Measurements from ENCODE around the gene TGFBRAP1. TPM values are rescaled to one million over a fixed set of nuclear protein-coding genes. Genes with fewer than 3 reads are reported as not detected.

The TGFBRAP1 gene
- total RNA-seq, 1 experiment from 2014 or later: 19.3 TPM

- BruUV-seq (replicated peaks): no TSS peak
- Mint-ChIP-seq H3K36me3 (ENCODE audit: insufficient read depth, unreplicated experiment) (peaks cover 81% of the 10 kb centered on the region), H3K9me3 (ENCODE audit: unreplicated experiment) (no peaks in the 10 kb centered on the region), H3K27me3 (ENCODE audit: insufficient read depth, unreplicated experiment) (no peaks in the 10 kb centered on the region), H3K4me3 (ENCODE audit: unreplicated experiment) (no peak overlapping the region), H3K27ac (ENCODE audit: low read depth, unreplicated experiment) (no peak overlapping the region), H3K4me1 (ENCODE audit: insufficient read depth, unreplicated experiment) (peaks cover 5% of the 10 kb centered on the region)
- TF ChIP-seq, protein P1, sequence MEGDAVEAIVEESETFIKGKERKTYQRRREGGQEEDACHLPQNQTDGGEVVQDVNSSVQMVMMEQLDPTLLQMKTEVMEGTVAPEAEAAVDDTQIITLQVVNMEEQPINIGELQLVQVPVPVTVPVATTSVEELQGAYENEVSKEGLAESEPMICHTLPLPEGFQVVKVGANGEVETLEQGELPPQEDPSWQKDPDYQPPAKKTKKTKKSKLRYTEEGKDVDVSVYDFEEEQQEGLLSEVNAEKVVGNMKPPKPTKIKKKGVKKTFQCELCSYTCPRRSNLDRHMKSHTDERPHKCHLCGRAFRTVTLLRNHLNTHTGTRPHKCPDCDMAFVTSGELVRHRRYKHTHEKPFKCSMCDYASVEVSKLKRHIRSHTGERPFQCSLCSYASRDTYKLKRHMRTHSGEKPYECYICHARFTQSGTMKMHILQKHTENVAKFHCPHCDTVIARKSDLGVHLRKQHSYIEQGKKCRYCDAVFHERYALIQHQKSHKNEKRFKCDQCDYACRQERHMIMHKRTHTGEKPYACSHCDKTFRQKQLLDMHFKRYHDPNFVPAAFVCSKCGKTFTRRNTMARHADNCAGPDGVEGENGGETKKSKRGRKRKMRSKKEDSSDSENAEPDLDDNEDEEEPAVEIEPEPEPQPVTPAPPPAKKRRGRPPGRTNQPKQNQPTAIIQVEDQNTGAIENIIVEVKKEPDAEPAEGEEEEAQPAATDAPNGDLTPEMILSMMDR (IDR thresholded peaks at IDR 0.05; ENCODE audit: unreplicated experiment): no peak
- intact Hi-C loops (cut with micrococcal nuclease): loop anchor here (5.0 kb wide), 1 partner anchor 39 kb away; the partner anchor contains the start of gene FHL2
- ChIA-PET CTCF (interaction anchor here (0.8 kb wide), 1 partner anchor 14 kb away, joined by 5 read pairs; no protein-coding TSS in a partner anchor), POLR2A (interaction anchor here (0.7 to 0.8 kb wide), 2 partner anchors 21 to 167 kb away, joined by 3 to 4 read pairs; partner anchors contain the start of gene C2orf49)
- DNase-seq (ENCODE audit: unreplicated experiment): no peak
Observed at GRCh38 chr2:105358593-105358992, 29.1 kb upstream of the TGFBRAP1 start.

- BruUV-seq (replicated peaks): TSS peak; percentile 7
- peaks cover 5% of the 10 kb centered on the region for H3K4me1 Mint-ChIP-seq (ENCODE audit: insufficient read depth, unreplicated experiment)
Observed at GRCh38 chr2:105357122-105357521, 27.6 kb upstream of the TGFBRAP1 start.

DNA sequence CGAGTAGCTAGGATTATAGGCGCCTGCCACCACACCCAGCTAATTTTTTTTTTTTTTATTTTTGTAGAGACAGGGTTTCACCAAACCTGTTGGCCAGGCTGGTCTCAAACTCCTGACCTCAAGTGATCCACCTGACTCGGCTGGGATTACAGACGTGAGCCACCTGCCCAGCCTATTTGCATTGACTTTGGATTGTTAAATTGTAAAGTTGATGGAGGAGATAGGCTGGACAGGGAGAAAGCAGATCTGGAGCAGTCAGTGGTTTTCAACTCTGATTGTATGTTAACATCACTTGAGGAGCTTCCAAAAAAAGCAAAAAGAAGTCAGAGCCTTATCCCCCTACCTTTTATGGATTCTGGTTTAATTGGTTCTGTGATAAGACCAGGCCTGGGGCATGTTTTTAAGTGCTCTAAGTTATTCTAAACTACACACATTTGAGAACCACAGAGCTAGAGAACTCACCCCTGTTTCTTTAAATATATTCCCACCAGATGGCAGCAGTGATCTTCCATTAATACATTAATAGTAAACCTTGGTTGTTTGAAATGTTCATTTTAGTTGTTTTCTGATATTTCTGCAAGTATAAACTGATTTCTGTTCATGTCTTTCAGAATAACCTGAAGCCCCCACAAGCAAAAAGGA, 15.3 kb upstream of the TGFBRAP1 start:
- peak; percentile 58 for DNase-seq (ENCODE audit: unreplicated experiment)
- TF ChIP-seq, protein P1 (IDR thresholded peaks at IDR 0.05; ENCODE audit: unreplicated experiment): peak; percentile 44
- BruUV-seq (replicated peaks): no TSS peak
- H3K36me3 Mint-ChIP-seq (ENCODE audit: insufficient read depth, unreplicated experiment): peaks cover 87% of the 10 kb centered on the region
- ChIA-PET CTCF (interaction anchor here (0.6 to 7.0 kb wide), 25 partner anchors 11 to 279 kb away, joined by 3 to 81 read pairs (median 4); no protein-coding TSS in a partner anchor), POLR2A (interaction anchor here (0.6 to 1.1 kb wide), 4 partner anchors 16 to 465 kb away, joined by 3 to 4 read pairs (median 3); no protein-coding TSS in a partner anchor)
- H3K27me3 Mint-ChIP-seq (ENCODE audit: insufficient read depth, unreplicated experiment): no peaks in the 10 kb centered on the region
- intact Hi-C loops (cut with micrococcal nuclease): loop anchor here (1.0 kb wide), 1 partner anchor 176 kb away; no protein-coding TSS in a partner anchor
- no peak overlapping the region for H3K27ac Mint-ChIP-seq (ENCODE audit: low read depth, unreplicated experiment)
- peaks cover 6% of the 10 kb centered on the region for H3K4me1 Mint-ChIP-seq (ENCODE audit: insufficient read depth, unreplicated experiment)
- no peak overlapping the region for H3K4me3 Mint-ChIP-seq (ENCODE audit: unreplicated experiment)
- no peaks in the 10 kb centered on the region for H3K9me3 Mint-ChIP-seq (ENCODE audit: unreplicated experiment)

More at GRCh38 chr2:105357122-105357521, 27.6 kb upstream of the TGFBRAP1 start:
- no peak for DNase-seq (ENCODE audit: unreplicated experiment)
- TF ChIP-seq, protein P1 (IDR thresholded peaks at IDR 0.05; ENCODE audit: unreplicated experiment): no peak
- Mint-ChIP-seq H3K27ac (ENCODE audit: low read depth, unreplicated experiment) (no peak overlapping the region), H3K9me3 (ENCODE audit: unreplicated experiment) (no peaks in the 10 kb centered on the region), H3K36me3 (ENCODE audit: insufficient read depth, unreplicated experiment) (peaks cover 76% of the 10 kb centered on the region), H3K27me3 (ENCODE audit: insufficient read depth, unreplicated experiment) (no peaks in the 10 kb centered on the region), H3K4me3 (ENCODE audit: unreplicated experiment) (no peak overlapping the region)
- CTCF ChIA-PET: interaction anchor here (0.9 to 2.9 kb wide), 4 partner anchors 12 to 156 kb away, joined by 3 to 19 read pairs (median 4); no protein-coding TSS in a partner anchor
- intact Hi-C loops (cut with micrococcal nuclease): loop anchor here (5.0 kb wide), 1 partner anchor 40 kb away; the partner anchor contains the start of gene FHL2
- POLR2A ChIA-PET: interaction anchor here (0.7 to 1.1 kb wide), 4 partner anchors 19 to 47 kb away, joined by 3 to 5 read pairs (median 4); no protein-coding TSS in a partner anchor

DNA sequence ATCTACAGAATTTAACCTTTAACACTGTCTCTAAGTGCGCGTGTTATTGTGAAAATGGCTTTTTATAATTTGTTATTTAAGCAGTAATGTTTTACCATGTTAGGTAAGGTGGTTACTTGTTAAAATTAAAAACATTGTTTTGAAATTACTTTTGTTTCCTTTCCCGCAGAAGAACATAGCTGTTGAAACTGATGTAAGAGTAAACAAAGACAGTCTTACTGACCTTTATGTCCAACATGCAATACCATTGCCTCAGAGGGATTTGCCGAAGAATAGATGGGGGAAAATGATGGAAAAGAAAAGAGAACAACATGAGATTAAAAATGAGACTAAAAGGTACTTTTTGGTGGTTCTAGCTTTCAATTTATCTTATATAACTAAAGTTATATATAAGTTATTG, 9.9 kb upstream of the TGFBRAP1 start:
- intact Hi-C loops (cut with micrococcal nuclease): no loop called here
- CTCF ChIA-PET: interaction anchor here (0.8 to 2.3 kb wide), 5 partner anchors 17 to 237 kb away, joined by 3 to 17 read pairs (median 3); no protein-coding TSS in a partner anchor
- H3K27me3 Mint-ChIP-seq (ENCODE audit: insufficient read depth, unreplicated experiment): no peaks in the 10 kb centered on the region
- peaks cover 13% of the 10 kb centered on the region for H3K4me1 Mint-ChIP-seq (ENCODE audit: insufficient read depth, unreplicated experiment)
- peak overlapping the region; percentile 86 for H3K4me3 Mint-ChIP-seq (ENCODE audit: unreplicated experiment)
- BruUV-seq (replicated peaks): no TSS peak
- peaks cover 44% of the 10 kb centered on the region for H3K36me3 Mint-ChIP-seq (ENCODE audit: insufficient read depth, unreplicated experiment)
- TF ChIP-seq, protein P1 (IDR thresholded peaks at IDR 0.05; ENCODE audit: unreplicated experiment): no peak
- H3K9me3 Mint-ChIP-seq (ENCODE audit: unreplicated experiment): no peaks in the 10 kb centered on the region
- DNase-seq (ENCODE audit: unreplicated experiment): no peak
- H3K27ac Mint-ChIP-seq (ENCODE audit: low read depth, unreplicated experiment): no peak overlapping the region
- POLR2A ChIA-PET: interaction anchor here (0.6 to 4.7 kb wide), 5 partner anchors 9 to 301 kb away, joined by 3 to 48 read pairs (median 14); partner anchors contain the start of genes FHL2, MRPS9 and TGFBRAP1
